HG02623 (cell line): ENCODE results near the gene GAREM1.

ENCODE experiments used
- ATAC-seq: cut with Tn5 transposase; IDR thresholded peaks from one replicate; pipeline ENCODE4 v1.9.1; 2021; ENCODE audit warnings: moderate library complexity; ENCODE audit not compliant: unreplicated experiment

Gene GAREM1

GRCh38 chr18:32459361-32460101 is 11.2 kb downstream of the GAREM1 start:
- ATAC-seq = no peak

- no peak for ATAC-seq
Observed at GRCh38 chr18:32455361-32455760, 15.3 kb downstream of the GAREM1 start.

GRCh38 chr18:32454593-32454992 is 16.1 kb downstream of the GAREM1 start:
- no peak for ATAC-seq

- no peak for ATAC-seq
Observed at GRCh38 chr18:32450874-32451273, 19.8 kb downstream of the GAREM1 start.

- no peak for ATAC-seq
Observed at GRCh38 chr18:32450026-32450691, 20.5 kb downstream of the GAREM1 start.

GRCh38 chr18:32446780-32447179 is 23.9 kb downstream of the GAREM1 start:
- no peak for ATAC-seq

GRCh38 chr18:32445846-32446245 is 24.8 kb downstream of the GAREM1 start:
- no peak for ATAC-seq

- no peak for ATAC-seq
Observed at GRCh38 chr18:32443706-32444215, 26.9 kb downstream of the GAREM1 start.

- ATAC-seq = no peak
Observed at GRCh38 chr18:32443033-32443705, 27.5 kb downstream of the GAREM1 start.

- no peak for ATAC-seq
Observed at GRCh38 chr18:32442575-32442974, 28.1 kb downstream of the GAREM1 start.

- ATAC-seq = no peak
Observed at GRCh38 chr18:32441533-32441932, 29.1 kb downstream of the GAREM1 start.

- ATAC-seq = no peak
Observed at GRCh38 chr18:32440518-32440917, 30.2 kb downstream of the GAREM1 start.

- ATAC-seq = no peak
Observed at GRCh38 chr18:32439802-32440201, 30.9 kb downstream of the GAREM1 start.

GRCh38 chr18:32439241-32439640 is 31.4 kb downstream of the GAREM1 start:
- no peak for ATAC-seq

- no peak for ATAC-seq
Observed at GRCh38 chr18:32438173-32438572, 32.5 kb downstream of the GAREM1 start.

GRCh38 chr18:32437100-32437834 is 33.4 kb downstream of the GAREM1 start:
- no peak for ATAC-seq

GRCh38 chr18:32435631-32436500 is 34.8 kb downstream of the GAREM1 start:
- ATAC-seq = no peak

- ATAC-seq = no peak
Observed at GRCh38 chr18:32431753-32432152, 38.9 kb downstream of the GAREM1 start.

GRCh38 chr18:32429402-32429801 is 41.3 kb downstream of the GAREM1 start:
- no peak for ATAC-seq
